HCT116 (cell line): ENCODE data around the gene DAZAP1. TPM values are rescaled to one million over a fixed set of nuclear protein-coding genes. Genes with fewer than 3 reads are reported as not detected.

Experiments used
- ATAC-seq: fragments of 200-7000 bp; cut with Tn5 transposase; 2 replicates; pipeline ENCODE4 v1.9.1; 2020; ENCODE audit warnings: mild to moderate bottlenecking, moderate library complexity
- BruUV-seq: library from RNA; stranded (reverse); fragments of 400-500 nt; replicated peaks from 2 replicates; lab custom pipeline; 2021; lab: Mats Ljungman, UMichigan
- CTCF ChIA-PET: fragments of 300-600 bp; sonication (Branson Sonifier 250); formaldehyde crosslinking; loops from one replicate; lab custom pipeline; 2021; ENCODE audit warnings: antibody characterized with exemption; lab: Charles Lee
- POLR2A ChIA-PET: fragments of 300-600, 350-600 bp; sonication (Branson Sonifier 250); formaldehyde crosslinking; loops from one replicate; lab custom pipeline; 2021; ENCODE audit warnings: antibody characterized with exemption; lab: Charles Lee
- RAD21 ChIA-PET, 2 experiments: fragments of 300-600 bp; sonication (Branson Sonifier 250); formaldehyde crosslinking; loops; one replicate each; lab custom pipeline; 2023; ENCODE audit warnings: low total read pairs in 2 of 2; ENCODE audit not compliant: uncharacterized antibody in 2 of 2, unreplicated experiment in 2 of 2, low non-redundant PET in 1 of 2; lab: Charles Lee
- DNase-seq: peaks from one replicate; pipeline ENCODE4 v3.0.0-alpha.2; 2010; ENCODE audit warnings: low read depth, low spot score
- H2AFZ ChIP-seq: fragments of 200-600 bp; shearing (Covaris generic), sonication (generic); 2 replicates; pipeline ENCODE4 v1.6.1; 2017; ENCODE audit warnings: low read depth, mixed run types, mixed read lengths, antibody characterized with exemption, low read length; ENCODE audit not compliant: poor library complexity, severe bottlenecking
- H3K27ac ChIP-seq: 2 replicates; pipeline ENCODE4 v1.5.1; 2012; ENCODE audit warnings: low read depth, low read length
- H3K27me3 ChIP-seq: fragments of 200-600 bp; sonication (generic); 2 replicates; pipeline ENCODE4 v1.6.1; 2016; ENCODE audit warnings: mixed run types, low read length, mixed read lengths; ENCODE audit not compliant: insufficient read depth
- H3K36me3 ChIP-seq, 2 experiments: fragments of 200-500 bp in 1 of 2; fragments of 200-600 bp in 1 of 2; sonication (Bioruptor generic) in 1 of 2; sonication (generic) in 1 of 2; 2 replicates each; pipeline versions ENCODE4 v1.5.1 to v1.6.1; 2014 to 2016; ENCODE audit warnings: low read length in 2 of 2, inconsistent platforms in 1 of 2, mixed read lengths in 1 of 2, mixed run types in 1 of 2; ENCODE audit not compliant: insufficient read depth in 2 of 2, control insufficient read depth in 1 of 2
- H3K4me1 ChIP-seq, 2 experiments: fragments of 200-600 bp in 1 of 2; sonication (generic) in 1 of 2; 2 replicates each; pipeline versions ENCODE4 v1.5.1 to v1.6.1; 2012 to 2017; ENCODE audit warnings: low read length in 2 of 2, inconsistent platforms in 1 of 2, mild to moderate bottlenecking in 1 of 2, mixed read lengths in 1 of 2, mixed run types in 1 of 2, moderate library complexity in 1 of 2; ENCODE audit not compliant: insufficient read depth in 2 of 2, control insufficient read depth in 1 of 2
- H3K4me2 ChIP-seq: fragments of 200-600 bp; sonication (generic); 2 replicates; pipeline ENCODE4 v1.6.1; 2017; ENCODE audit warnings: mixed run types, low read length, mixed read lengths
- H3K4me3 ChIP-seq, 2 experiments: fragments of 200-600 bp in 1 of 2; sonication (generic) in 1 of 2; replicated peaks in 1 of 2; 2 replicates each; pipeline ENCODE4 v1.5.1; 2011 to 2016; ENCODE audit warnings: low read length in 2 of 2, control low read depth in 1 of 2, low read depth in 1 of 2, mild to moderate bottlenecking in 1 of 2, mixed read lengths in 1 of 2, mixed run types in 1 of 2
- H3K79me2 ChIP-seq: fragments of 200-600 bp; sonication (generic); 2 replicates; pipeline ENCODE4 v1.6.1; 2017; ENCODE audit warnings: mild to moderate bottlenecking, mixed run types, low read length, moderate library complexity, mixed read lengths; ENCODE audit not compliant: insufficient read depth
- H3K9ac ChIP-seq: fragments of 200-600 bp; sonication (generic); 2 replicates; pipeline ENCODE4 v1.6.1; 2016; ENCODE audit warnings: low read length, mixed read lengths
- H3K9me2 ChIP-seq: fragments of 200-600 bp; sonication (generic), shearing (Covaris generic); 2 replicates; pipeline ENCODE4 v1.6.1; 2017; ENCODE audit warnings: mixed run types, mild to moderate bottlenecking, moderate library complexity; ENCODE audit not compliant: insufficient read depth
- H3K9me3 ChIP-seq, 2 experiments: fragments of 200-500 bp in 1 of 2; fragments of 200-600 bp in 1 of 2; sonication (Bioruptor generic) in 1 of 2; sonication (generic) in 1 of 2; 2 replicates each; pipeline ENCODE4 v1.6.1; 2014 to 2017; ENCODE audit warnings: low read length in 2 of 2, mixed read lengths in 2 of 2, inconsistent platforms in 1 of 2, low read depth in 1 of 2, mild to moderate bottlenecking in 1 of 2, mixed run types in 1 of 2, moderate library complexity in 1 of 2; ENCODE audit not compliant: control insufficient read depth in 1 of 2, insufficient read depth in 1 of 2
- H4K20me1 ChIP-seq: fragments of 200-600 bp; sonication (generic), shearing (Covaris generic); 2 replicates; pipeline ENCODE4 v1.6.1; 2017; ENCODE audit warnings: mixed run types, mild to moderate bottlenecking, moderate library complexity; ENCODE audit not compliant: insufficient read depth
- CBX3 ChIP-seq: IDR thresholded peaks from 2 replicates; pipeline ENCODE4 v1.6.1; 2012; ENCODE audit warnings: low read depth
- CTCF ChIP-seq, 3 experiments: fragments of 200-600 bp in 1 of 3; sonication (generic) in 1 of 3; IDR thresholded peaks in 2 of 3; conservative IDR thresholded peaks in 1 of 3; 2 replicates each; pipeline ENCODE4 v1.5.1; 2012 to 2017; ENCODE audit warnings: low read depth in 2 of 3, low read length in 2 of 3, antibody characterized with exemption in 1 of 3, borderline replicate concordance in 1 of 3, control low read depth in 1 of 3, mild to moderate bottlenecking in 1 of 3, mixed read lengths in 1 of 3, mixed run types in 1 of 3, moderate library complexity in 1 of 3; ENCODE audit not compliant: insufficient read depth in 1 of 3
- EGR1 ChIP-seq: IDR thresholded peaks from 2 replicates; pipeline ENCODE4 v1.6.1; 2012; ENCODE audit warnings: low read depth
- RAD21 ChIP-seq: IDR thresholded peaks from 2 replicates; pipeline ENCODE4 v1.6.1; 2012; ENCODE audit warnings: low read depth, mild to moderate bottlenecking
- TCF7L2 ChIP-seq: IDR thresholded peaks from 2 replicates; pipeline ENCODE4 v1.7.0; 2011; ENCODE audit warnings: borderline replicate concordance, inconsistent platforms; ENCODE audit not compliant: insufficient read depth, insufficient read length; ENCODE audit errors: extremely low read depth
- YY1 ChIP-seq: IDR thresholded peaks from 2 replicates; pipeline ENCODE4 v1.6.1; 2011; ENCODE audit warnings: low read length, low read depth, moderate library complexity, mild to moderate bottlenecking; ENCODE audit not compliant: insufficient replicate concordance; ENCODE audit errors: extremely low read depth
- ZBTB33 ChIP-seq: IDR thresholded peaks from 2 replicates; pipeline ENCODE4 v1.6.1; 2011; ENCODE audit warnings: mild to moderate bottlenecking, low read length, moderate library complexity; ENCODE audit not compliant: insufficient replicate concordance; ENCODE audit errors: extremely low read depth
- ZFX ChIP-seq: fragments of 450-650 bp; IDR thresholded peaks from 2 replicates; pipeline ENCODE4 v1.6.1; 2017
- ZNF274 ChIP-seq: fragments of 200-500 bp; sonication (Bioruptor generic); IDR thresholded peaks from 2 replicates; pipeline ENCODE4 v1.6.1; 2014; ENCODE audit warnings: mild to moderate bottlenecking, low read depth, low read length, inconsistent platforms
- intact Hi-C: fragments of 100-400 bp; cut with micrococcal nuclease; formaldehyde crosslinking; loops from 2 replicates; pipeline ENCODE4 v1.10.0; 2022
- total RNA-seq: library from RNA; stranded (reverse); gene quantifications from one replicate; pipeline ENCODE4 v1.2.1, GENCODE V29; 2021; ENCODE audit not compliant: unreplicated experiment

DAZAP1 gene
- total RNA-seq, 1 experiment from 2014 or later = 191 TPM

GRCh38 chr19:1360818-1361461 is 46.4 kb upstream of the DAZAP1 start (continued):
- TF ChIP-seq ZBTB33 (no peak), CTCF (IDR thresholded peaks at IDR 0.05 in 2 of 3, conservative IDR thresholded peaks at IDR 0.05 in 1 of 3; ENCODE audit: borderline replicate concordance in 1 of 3, insufficient read depth in 1 of 3, low read depth in 2 of 3, low read length in 2 of 3) (no peak), EGR1 (no peak), YY1 (no peak), TCF7L2 (no peak), RAD21 (no peak)

- peaks cover 43 to 63% of the 10 kb centered on the region in 2 experiments; a peak in 3 of 4 replicates for H3K36me3 ChIP-seq
- BruUV-seq = no TSS peak
- ATAC-seq = no peak
- no peak overlapping the region for H2AFZ ChIP-seq
- no peaks in the 10 kb centered on the region for H3K9me2 ChIP-seq
- ChIA-PET POLR2A (no interaction called here), RAD21 (no interaction called here), CTCF (no interaction called here)
- H3K9ac ChIP-seq = no peak overlapping the region
- no peak for DNase-seq
- no peaks in the 10 kb centered on the region for H4K20me1 ChIP-seq
- TF ChIP-seq CBX3 (no peak), ZNF274 (no peak), ZBTB33 (no peak), ZFX (no peak), TCF7L2 (no peak)
- no peak overlapping the region for H3K4me3 ChIP-seq
- H3K9me3 ChIP-seq = no peaks in the 10 kb centered on the region
- intact Hi-C loops = no loop called here
- no peak overlapping the region for H3K27ac ChIP-seq
- no peak overlapping the region for H3K4me2 ChIP-seq
- no peaks in the 10 kb centered on the region for H3K27me3 ChIP-seq
- peaks cover 21% of the 10 kb centered on the region; the same call in 1 of the 2 replicates for H3K79me2 ChIP-seq
- H3K4me1 ChIP-seq = no peaks in the 10 kb centered on the region
These were observed 45.6 kb upstream of the DAZAP1 start for GRCh38 chr19:1361601-1362386.
